ENCODE data around the gene ANKRD13A.

GRCh38 chr12:110028323-110028722 is 29.1 kb downstream of the ANKRD13A start:
- TF ChIP-seq POLR2A (IDR thresholded peaks at IDR 0.05) (no peak), CTCF (IDR thresholded peaks at IDR 0.05) (no peak)
